CD4-positive, alpha-beta memory T cell (primary cell): ENCODE measurements around the gene KRTAP12-3. TPM values are rescaled to one million over a fixed set of nuclear protein-coding genes. Genes with fewer than 3 reads are reported as not detected.
A peak's percentile ranks its signal among the peaks of the same experiment; 100 is the strongest.

Experiments
- CTCF ChIA-PET: fragments of 350-600 bp; sonication (Branson Sonifier 250); formaldehyde crosslinking; loops from one replicate; lab custom pipeline; 2021; ENCODE audit warnings: inconsistent platforms; ENCODE audit not compliant: partially characterized antibody; lab: Charles Lee
- POLR2A ChIA-PET: fragments of 350-600 bp; sonication (Branson Sonifier 250); formaldehyde crosslinking; loops from one replicate; lab custom pipeline; 2021; ENCODE audit not compliant: partially characterized antibody; lab: Charles Lee
- DNase-seq, 5 donors: peaks; one replicate each; pipeline versions ENCODE4 v3.0.0 to v3.0.0-alpha.2; 2020 to 2022; ENCODE audit warnings: mixed read lengths in 1 of 5
- H3K27ac ChIP-seq: one replicate; pipeline ENCODE4 v1.7.0; 2013; ENCODE audit warnings: low read depth, low read length
- H3K27me3 ChIP-seq: 2 replicates; pipeline ENCODE4 v1.7.0; 2013; ENCODE audit warnings: mild to moderate bottlenecking, low read length, moderate library complexity; ENCODE audit not compliant: insufficient read depth
- H3K36me3 ChIP-seq: 2 replicates; pipeline ENCODE4 v1.7.0; 2013; ENCODE audit warnings: mild to moderate bottlenecking, low read length, moderate library complexity; ENCODE audit not compliant: insufficient read depth
- H3K4me1 ChIP-seq: 2 replicates; pipeline ENCODE4 v1.7.0; 2013; ENCODE audit warnings: mild to moderate bottlenecking, low read length, moderate library complexity; ENCODE audit not compliant: insufficient read depth
- H3K4me3 ChIP-seq, 2 donors: one replicate each; pipeline ENCODE4 v1.7.0; 2013; ENCODE audit warnings: low read length in 2 of 2, mild to moderate bottlenecking in 1 of 2
- H3K9me3 ChIP-seq, 2 donors: one replicate each; pipeline ENCODE4 v1.7.0; 2013; ENCODE audit warnings: low read length in 2 of 2, control low read depth in 1 of 2; ENCODE audit not compliant: control insufficient read depth in 1 of 2
- H3K27ac Mint-ChIP-seq, 7 donors: one replicate each; pipeline ENCODE4 v1.8.0; 2020 to 2021; ENCODE audit warnings: mixed read lengths in 7 of 7, mild to moderate bottlenecking in 6 of 7, inconsistent platforms in 3 of 7, moderate library complexity in 3 of 7
- H3K27me3 Mint-ChIP-seq, 2 donors: one replicate each; pipeline ENCODE4 v1.8.0; 2020 to 2021; ENCODE audit warnings: mixed read lengths in 2 of 2
- H3K36me3 Mint-ChIP-seq, 2 donors: one replicate each; pipeline ENCODE4 v1.8.0; 2020 to 2021; ENCODE audit warnings: mixed read lengths in 2 of 2, inconsistent platforms in 1 of 2, mild to moderate bottlenecking in 1 of 2
- H3K4me1 Mint-ChIP-seq, 4 donors: one replicate each; pipeline ENCODE4 v1.8.0; 2020 to 2021; ENCODE audit warnings: mixed read lengths in 4 of 4, mild to moderate bottlenecking in 1 of 4
- H3K4me3 Mint-ChIP-seq, 8 donors: one replicate each; pipeline ENCODE4 v1.8.0; 2020 to 2021; ENCODE audit warnings: mixed read lengths in 8 of 8, mild to moderate bottlenecking in 7 of 8, moderate library complexity in 6 of 8, inconsistent platforms in 3 of 8
- H3K9me3 Mint-ChIP-seq, 8 donors: one replicate each; pipeline ENCODE4 v1.8.0; 2020 to 2021; ENCODE audit warnings: mixed read lengths in 8 of 8, mild to moderate bottlenecking in 5 of 8, inconsistent platforms in 3 of 8, moderate library complexity in 1 of 8
- intact Hi-C: fragments of 100-400 bp; cut with micrococcal nuclease; formaldehyde crosslinking; loops from one replicate; pipeline ENCODE4 v1.15.1; 2023
- polyA plus RNA-seq, 2 donors: library from polyadenylated mRNA; unstranded; fragments of 300-500 nt; fragmentation: Illumina TruSeq; gene quantifications; one replicate each; pipeline ENCODE4 v1.2.3, GENCODE V29; 2021
- total RNA-seq, 2 experiments: library from RNA; stranded (reverse); gene quantifications; one replicate each; pipeline ENCODE4 v1.2.3, GENCODE V29; 2021

KRTAP12-3 gene
- total and polyA plus RNA-seq, 4 experiments from 2014 or later = 1.2 TPM; not detected in 3

DNA sequence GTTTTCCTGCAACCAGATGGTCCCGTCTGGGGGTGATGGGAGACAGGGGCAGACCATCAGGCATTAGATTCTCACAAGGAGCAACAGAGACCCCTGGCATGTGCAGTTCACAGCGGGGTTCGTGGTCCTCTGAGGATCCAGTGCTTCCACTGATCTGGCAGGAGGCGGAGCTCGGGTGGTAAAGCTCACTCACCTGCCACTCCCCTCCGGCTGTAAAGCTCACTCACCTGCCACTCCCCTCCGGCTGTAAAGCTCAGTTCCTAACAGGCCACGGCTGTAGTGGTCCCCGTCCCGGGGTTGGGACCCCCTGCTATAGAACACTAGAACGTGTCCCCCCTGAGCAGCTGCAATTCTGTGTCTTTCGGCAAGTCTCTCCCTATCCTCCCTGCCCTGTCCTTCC is 43.8 kb downstream of the KRTAP12-3 start:
- CTCF ChIA-PET = interaction anchor here (1.1 kb wide), 1 partner anchor 41 kb away, joined by 3 read pairs; no protein-coding TSS in a partner anchor
- Mint-ChIP-seq H3K9me3 (peaks cover 0 to 22% (median 21%) of the 10 kb centered on the region in 8 donors), H3K27ac (no peak overlapping the region), H3K36me3 (no peaks in the 10 kb centered on the region), H3K27me3 (peaks cover 62 to 63% of the 10 kb centered on the region in 2 donors), H3K4me1 (peaks cover 1 to 16% (median 3%) of the 10 kb centered on the region in 4 donors), H3K4me3 (no peak overlapping the region)
- no peak for DNase-seq
- Histone ChIP-seq H3K4me1 (no peaks in the 10 kb centered on the region), H3K4me3 (no peak overlapping the region), H3K9me3 (no peaks in the 10 kb centered on the region), H3K36me3 (no peaks in the 10 kb centered on the region), H3K27me3 (peaks cover 34% of the 10 kb centered on the region), H3K27ac (no peak overlapping the region)
- intact Hi-C loops = no loop called here
- POLR2A ChIA-PET = no interaction called here

DNA sequence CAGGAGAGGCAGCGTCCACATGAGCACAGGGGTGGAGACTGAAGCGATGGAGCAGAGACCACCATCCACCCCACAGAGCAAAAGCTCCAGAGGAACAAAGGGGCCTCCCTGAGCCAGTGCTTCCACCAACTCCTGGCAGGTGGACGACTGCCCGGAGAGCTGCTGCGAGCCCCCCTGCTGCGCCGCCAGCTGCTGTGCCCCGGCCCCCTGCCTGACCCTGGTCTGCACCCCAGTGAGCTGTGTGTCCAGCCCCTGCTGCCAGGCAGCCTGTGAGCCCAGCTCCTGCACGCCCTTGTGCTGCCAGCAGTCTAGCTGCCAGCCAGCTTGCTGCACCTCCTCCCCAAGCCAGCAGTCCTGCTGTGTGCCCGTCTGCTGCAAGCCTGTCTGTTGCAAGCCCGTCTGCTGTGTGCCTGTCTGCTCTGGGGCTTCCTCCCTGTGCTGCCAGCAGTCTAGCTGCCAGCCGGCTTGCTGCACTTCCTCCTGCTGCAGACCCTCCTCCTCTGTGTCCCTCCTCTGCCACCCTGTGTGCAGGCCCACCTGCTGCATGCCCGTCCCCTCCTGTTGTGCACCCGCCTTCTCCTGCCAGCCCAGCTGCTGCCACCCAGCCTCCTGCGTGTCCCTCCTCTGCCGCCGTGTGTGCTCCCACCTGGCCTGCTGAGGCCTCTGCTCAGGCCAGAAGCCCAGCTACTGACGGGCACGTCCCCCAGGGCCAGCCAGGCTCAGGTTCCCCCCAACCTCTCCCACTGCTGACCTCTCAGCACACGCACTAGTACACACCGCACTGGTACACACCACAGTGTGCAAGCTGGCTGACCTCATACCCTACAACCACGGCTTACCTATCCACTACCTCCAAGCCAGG is 44.6 kb downstream of the KRTAP12-3 start:
- Histone ChIP-seq H3K4me3 (no peak overlapping the region), H3K9me3 (no peaks in the 10 kb centered on the region), H3K36me3 (no peaks in the 10 kb centered on the region), H3K27ac (no peak overlapping the region), H3K27me3 (peaks cover 40% of the 10 kb centered on the region), H3K4me1 (peaks cover under 1% of the 10 kb centered on the region)
- CTCF ChIA-PET = no interaction called here
- intact Hi-C loops = no loop called here
- peaks cover 58 to 62% of the 10 kb centered on the region in 2 donors for H3K27me3 Mint-ChIP-seq
- H3K4me1 Mint-ChIP-seq = peaks cover under 1 to 16% (median 1%) of the 10 kb centered on the region in 4 donors
- POLR2A ChIA-PET = no interaction called here
- peak overlapping the region in 2 of 7 donors; percentile 23 to 30 for H3K27ac Mint-ChIP-seq
- H3K4me3 Mint-ChIP-seq = no peak overlapping the region
- H3K36me3 Mint-ChIP-seq = no peaks in the 10 kb centered on the region
- no peak for DNase-seq
- H3K9me3 Mint-ChIP-seq = peaks cover 0 to 24% (median 21%) of the 10 kb centered on the region in 8 donors

DNA sequence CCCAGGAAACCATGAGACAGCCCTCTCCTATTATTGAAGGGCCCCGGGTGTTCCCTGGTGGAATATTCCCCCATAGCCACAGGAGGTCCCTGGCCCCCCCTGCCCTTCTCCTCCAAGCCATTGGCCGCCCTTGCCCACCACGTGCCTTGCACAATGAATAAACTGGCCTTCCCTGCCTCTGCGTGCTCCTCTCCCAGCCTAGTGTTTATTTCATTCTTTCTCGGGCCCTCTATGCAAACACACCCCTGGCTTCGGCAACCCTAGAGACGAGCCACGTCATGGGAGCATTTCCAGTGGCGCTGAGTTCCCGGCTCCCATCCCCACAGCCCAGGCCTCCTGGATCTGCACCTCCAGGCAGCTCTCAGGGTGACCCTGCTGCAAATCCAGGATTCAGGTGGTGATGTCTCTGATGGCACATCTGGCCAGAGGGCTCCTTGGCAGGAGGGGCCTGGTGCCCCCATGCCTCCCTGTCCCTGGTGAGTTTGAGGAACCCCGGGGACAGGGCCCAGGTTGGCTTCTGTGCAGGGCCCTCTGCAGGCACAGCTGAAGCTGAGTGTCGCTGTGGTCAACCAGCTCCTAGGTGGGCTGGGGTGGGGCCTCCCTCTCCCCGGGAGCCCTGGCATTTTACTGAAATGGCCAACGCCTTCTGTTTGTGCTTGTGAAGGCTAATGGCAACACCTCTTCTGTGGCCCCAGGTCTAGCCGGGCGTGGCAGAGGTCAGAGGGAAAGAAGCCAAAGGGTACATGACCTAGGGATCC is 45.4 kb downstream of the KRTAP12-3 start:
- CTCF ChIA-PET = no interaction called here
- Mint-ChIP-seq H3K27me3 (peaks cover 58 to 64% of the 10 kb centered on the region in 2 donors), H3K4me1 (peaks cover 0 to 12% (median 6%) of the 10 kb centered on the region in 4 donors), H3K36me3 (no peaks in the 10 kb centered on the region), H3K27ac (peak overlapping the region in 1 of 7 donors; percentile 30), H3K4me3 (no peak overlapping the region), H3K9me3 (peaks cover 0 to 24% (median 21%) of the 10 kb centered on the region in 8 donors)
- H3K4me1 ChIP-seq = peaks cover 3% of the 10 kb centered on the region
- intact Hi-C loops = no loop called here
- no peaks in the 10 kb centered on the region for H3K36me3 ChIP-seq
- DNase-seq = no peak
- H3K9me3 ChIP-seq = no peaks in the 10 kb centered on the region
- H3K27me3 ChIP-seq = peaks cover 42% of the 10 kb centered on the region
- no peak overlapping the region for H3K27ac ChIP-seq
- POLR2A ChIA-PET = no interaction called here
- no peak overlapping the region for H3K4me3 ChIP-seq

- ChIA-PET POLR2A (no interaction called here), CTCF (no interaction called here)
- H3K4me3 ChIP-seq = no peak overlapping the region
- intact Hi-C loops = no loop called here
- peaks cover 58 to 65% of the 10 kb centered on the region in 2 donors for H3K27me3 Mint-ChIP-seq
- DNase-seq = no peak
- peaks cover 11% of the 10 kb centered on the region for H3K4me1 ChIP-seq
- H3K36me3 ChIP-seq = no peaks in the 10 kb centered on the region
- no peaks in the 10 kb centered on the region for H3K36me3 Mint-ChIP-seq
- peaks cover 48% of the 10 kb centered on the region for H3K27me3 ChIP-seq
- peaks cover 2 to 17% (median 9%) of the 10 kb centered on the region in 4 donors for H3K4me1 Mint-ChIP-seq
- H3K4me3 Mint-ChIP-seq = no peak overlapping the region
- no peak overlapping the region for H3K27ac Mint-ChIP-seq
- no peak overlapping the region for H3K27ac ChIP-seq
- H3K9me3 Mint-ChIP-seq = peaks cover 0 to 24% (median 21%) of the 10 kb centered on the region in 8 donors
- H3K9me3 ChIP-seq = no peaks in the 10 kb centered on the region
Measured at GRCh38 chr21:44703731-44704635, 46.3 kb downstream of the KRTAP12-3 start.

GRCh38 chr21:44704636-44705001 is 46.9 kb downstream of the KRTAP12-3 start:
- intact Hi-C loops = no loop called here
- Mint-ChIP-seq H3K4me1 (peaks cover 4 to 23% (median 12%) of the 10 kb centered on the region in 4 donors), H3K36me3 (no peaks in the 10 kb centered on the region), H3K4me3 (no peak overlapping the region), H3K27ac (no peak overlapping the region), H3K9me3 (peaks cover 0 to 24% (median 21%) of the 10 kb centered on the region in 8 donors), H3K27me3 (peaks cover 61 to 67% of the 10 kb centered on the region in 2 donors)
- H3K4me3 ChIP-seq = no peak overlapping the region
- H3K4me1 ChIP-seq = peaks cover 17% of the 10 kb centered on the region
- peaks cover 50% of the 10 kb centered on the region for H3K27me3 ChIP-seq
- ChIA-PET POLR2A (no interaction called here), CTCF (no interaction called here)
- H3K36me3 ChIP-seq = no peaks in the 10 kb centered on the region
- DNase-seq = no peak
- no peaks in the 10 kb centered on the region for H3K9me3 ChIP-seq
- no peak overlapping the region for H3K27ac ChIP-seq

GRCh38 chr21:44706026-44706705 is 48.4 kb downstream of the KRTAP12-3 start:
- Mint-ChIP-seq H3K9me3 (peaks cover 0 to 24% (median 21%) of the 10 kb centered on the region in 8 donors), H3K27me3 (peaks cover 63 to 69% of the 10 kb centered on the region in 2 donors), H3K4me1 (peaks cover 12 to 38% (median 21%) of the 10 kb centered on the region in 4 donors), H3K4me3 (peak overlapping the region in 4 of 8 donors; percentile 15 to 51 (median 43)), H3K27ac (peak overlapping the region in 1 of 7 donors; percentile 59), H3K36me3 (no peaks in the 10 kb centered on the region)
- peaks cover 33% of the 10 kb centered on the region for H3K4me1 ChIP-seq
- POLR2A ChIA-PET = no interaction called here
- H3K9me3 ChIP-seq = no peaks in the 10 kb centered on the region
- CTCF ChIA-PET = no interaction called here
- H3K27ac ChIP-seq = no peak overlapping the region
- H3K4me3 ChIP-seq = no peak overlapping the region
- H3K36me3 ChIP-seq = no peaks in the 10 kb centered on the region
- peaks cover 63% of the 10 kb centered on the region for H3K27me3 ChIP-seq
- DNase-seq = no peak
- intact Hi-C loops = no loop called here
